SJSA1 (cell line): Measurements from ENCODE around the gene PRMT6. TPM values are rescaled to one million over a fixed set of nuclear protein-coding genes. Genes with fewer than 3 reads are reported as not detected.
"Not testable (repeated sequence)": the region's sequence is repeated elsewhere in the genome, so short reads cannot be mapped to it uniquely, and the experiment has no call there.

Experiments used
- DNase-seq, 2 experiments: peaks; one replicate each; pipeline ENCODE4 v3.0.0-alpha.2; 2015 to 2020; ENCODE audit warnings: low spot score in 2 of 2, low read depth in 1 of 2
- H3K27ac ChIP-seq: fragments of 250-450 bp; sonication (Bioruptor Pico); 2 replicates; pipeline ENCODE4 v1.5.1; 2020; ENCODE audit warnings: mild to moderate bottlenecking, moderate library complexity
- H3K27me3 ChIP-seq: fragments of 250-450 bp; sonication (Bioruptor Pico); replicated peaks from 2 replicates; pipeline ENCODE4 v1.5.1; 2020; ENCODE audit warnings: mild to moderate bottlenecking, moderate library complexity
- H3K36me3 ChIP-seq: fragments of 250-450 bp; sonication (Bioruptor Pico); 2 replicates; pipeline ENCODE4 v1.5.1; 2020; ENCODE audit warnings: mild to moderate bottlenecking
- H3K4me1 ChIP-seq: fragments of 250-450 bp; sonication (Bioruptor Pico); replicated peaks from 2 replicates; pipeline ENCODE4 v1.6.1; 2021; ENCODE audit warnings: mild to moderate bottlenecking
- H3K4me3 ChIP-seq: fragments of 250-450 bp; sonication (Bioruptor Pico); 2 replicates; pipeline ENCODE4 v1.5.1; 2020; ENCODE audit warnings: mild to moderate bottlenecking
- H3K9me3 ChIP-seq: fragments of 250-450 bp; sonication (Bioruptor Pico); replicated peaks from 2 replicates; pipeline ENCODE4 v1.5.1; 2020; ENCODE audit warnings: mild to moderate bottlenecking
- total RNA-seq: library from RNA; depleted of rRNA; stranded (reverse); fragments of >200 nt; shearing (Covaris generic); gene quantifications from 2 replicates; pipeline ENCODE4 v1.2.3, GENCODE V29; 2014; rRNA removed

Gene PRMT6
- 19.6 and 25.8 TPM in 2 replicates for total RNA-seq

- DNase-seq, result peak; percentile 70 to 78
- no peak within 1 kb of the TSS for H3K27ac ChIP-seq
- H3K4me3 ChIP-seq, result peak within 1 kb of the TSS; percentile 67
Measured at GRCh38 chr1:107056426-107057196, at the start of gene PRMT6. TSS of gene PRMT6 (plus strand) at chr1:107056674. CDS start at chr1:107056716, 42 bp downstream.

GRCh38 chr1:107009281-107009680 is 47.2 kb upstream of the PRMT6 start:
- no peaks in the 10 kb centered on the region for H3K36me3 ChIP-seq
- no peak overlapping the region for H3K4me3 ChIP-seq
- H3K27me3 ChIP-seq, result no peaks in the 10 kb centered on the region
- 0 out of 2 replicates have a peak, but pooled peaks cover 3% of the 10 kb centered on the region for H3K9me3 ChIP-seq
- H3K4me1 ChIP-seq, result no peaks in the 10 kb centered on the region
- DNase-seq, result no peak
- H3K27ac ChIP-seq, result no peak overlapping the region

More at GRCh38 chr1:107056426-107057196, at the start of gene PRMT6:
- H3K36me3 ChIP-seq, result peaks cover 17% of the 10 kb centered on the region
- no peaks in the 10 kb centered on the region for H3K27me3 ChIP-seq
- H3K9me3 ChIP-seq, result no peaks in the 10 kb centered on the region
- H3K4me1 ChIP-seq, result peaks cover 11% of the 10 kb centered on the region

DNA sequence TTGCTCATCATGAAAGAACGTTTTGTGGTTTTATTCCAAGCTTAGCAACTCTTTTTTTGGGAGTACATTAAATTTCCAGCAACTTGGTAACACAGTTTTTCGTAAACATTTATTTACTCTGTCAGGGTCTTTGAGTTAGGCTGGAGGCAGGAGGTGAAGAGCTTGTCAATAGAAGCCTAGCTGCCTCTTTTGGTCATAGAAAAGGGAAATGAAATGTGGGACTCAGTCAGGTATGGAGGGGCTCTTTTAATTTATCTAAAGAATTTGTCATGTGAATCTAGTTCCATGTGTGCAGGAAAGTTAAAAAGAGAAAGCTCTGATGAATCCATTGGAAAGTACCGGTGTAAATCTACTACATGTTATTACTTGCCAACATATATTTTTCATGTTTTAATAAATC is 45.9 kb upstream of the PRMT6 start:
- 0 out of 2 replicates have a peak, but pooled peaks cover 3% of the 10 kb centered on the region for H3K9me3 ChIP-seq
- H3K36me3 ChIP-seq, result no peaks in the 10 kb centered on the region
- H3K27me3 ChIP-seq, result no peaks in the 10 kb centered on the region
- H3K27ac ChIP-seq, result no peak overlapping the region
- DNase-seq, result no peak
- H3K4me1 ChIP-seq, result no peaks in the 10 kb centered on the region
- no peak overlapping the region for H3K4me3 ChIP-seq

- Histone ChIP-seq H3K27me3 (no peaks in the 10 kb centered on the region), H3K4me1 (no peaks in the 10 kb centered on the region), H3K27ac (no peak overlapping the region), H3K9me3 (no peaks in the 10 kb centered on the region), H3K36me3 (no peaks in the 10 kb centered on the region), H3K4me3 (no peak overlapping the region)
- DNase-seq, result no peak
Measured at GRCh38 chr1:107016376-107016978, 40.0 kb upstream of the PRMT6 start.

DNA sequence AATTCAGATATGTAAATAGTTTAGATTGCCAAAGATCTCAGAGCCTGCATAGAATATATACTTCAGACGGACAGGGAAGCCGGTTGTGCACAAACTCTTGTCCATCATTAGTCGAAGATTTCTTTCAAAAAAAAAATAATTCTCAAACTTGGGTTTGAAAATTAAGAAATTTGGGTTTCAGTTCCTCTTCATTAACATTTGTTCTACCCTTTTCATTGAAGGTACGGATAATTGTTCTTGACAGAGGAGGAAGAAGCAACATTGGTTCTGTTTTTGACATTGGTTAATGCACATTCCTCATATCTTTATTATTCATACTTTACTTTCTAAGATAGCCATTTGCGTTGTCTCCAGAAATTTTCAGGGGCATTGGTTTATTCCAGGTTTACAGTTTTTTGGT is 38.0 kb upstream of the PRMT6 start:
- Histone ChIP-seq H3K4me1 (no peaks in the 10 kb centered on the region), H3K36me3 (no peaks in the 10 kb centered on the region), H3K27me3 (no peaks in the 10 kb centered on the region), H3K27ac (no peak overlapping the region), H3K4me3 (no peak overlapping the region), H3K9me3 (no peaks in the 10 kb centered on the region)
- DNase-seq, result no peak

DNA sequence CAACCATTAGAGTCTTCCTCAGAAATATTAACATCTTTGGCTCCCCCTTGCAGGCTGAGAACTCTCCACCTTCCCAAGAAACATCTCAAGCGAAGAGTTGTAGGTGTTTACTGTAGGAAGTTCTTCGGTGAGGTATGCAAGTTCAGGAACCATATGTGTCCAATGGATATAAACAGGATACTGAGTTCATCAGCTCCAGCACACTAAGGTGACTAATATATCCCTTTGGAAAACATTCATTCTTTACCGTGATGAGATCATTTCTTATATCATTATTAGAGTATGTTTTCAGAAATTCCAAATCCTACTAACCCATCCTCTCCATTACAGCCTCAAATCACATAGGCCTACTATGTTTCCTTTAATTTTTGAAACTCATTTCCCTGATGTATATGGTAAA is 37.3 kb upstream of the PRMT6 start:
- H3K4me1 ChIP-seq, result no peaks in the 10 kb centered on the region
- H3K27ac ChIP-seq, result no peak overlapping the region
- no peaks in the 10 kb centered on the region for H3K9me3 ChIP-seq
- no peak for DNase-seq
- H3K4me3 ChIP-seq, result no peak overlapping the region
- H3K27me3 ChIP-seq, result no peaks in the 10 kb centered on the region
- H3K36me3 ChIP-seq, result no peaks in the 10 kb centered on the region

GRCh38 chr1:107038874-107039273 is 17.6 kb upstream of the PRMT6 start:
- DNase-seq, H3K4me3 ChIP-seq, H3K27ac ChIP-seq, H3K4me1 ChIP-seq, H3K36me3 ChIP-seq, H3K9me3 ChIP-seq, H3K27me3 ChIP-seq: not testable (repeated sequence)

- not testable (repeated sequence) for H3K27ac ChIP-seq, H3K4me1 ChIP-seq, H3K36me3 ChIP-seq, H3K9me3 ChIP-seq, H3K27me3 ChIP-seq, DNase-seq, H3K4me3 ChIP-seq
Measured at GRCh38 chr1:107044310-107045220, 11.9 kb upstream of the PRMT6 start.

- H3K36me3 ChIP-seq, result no peaks in the 10 kb centered on the region
- no peaks in the 10 kb centered on the region for H3K4me1 ChIP-seq
- no peak for DNase-seq
Measured at GRCh38 chr1:107047602-107048001, 8.9 kb upstream of the PRMT6 start.

GRCh38 chr1:107048241-107048640 is 8.2 kb upstream of the PRMT6 start:
- Histone ChIP-seq H3K4me3 (no peak overlapping the region), H3K27ac (no peak overlapping the region), H3K27me3 (no peaks in the 10 kb centered on the region), H3K4me1 (no peaks in the 10 kb centered on the region), H3K9me3 (no peaks in the 10 kb centered on the region), H3K36me3 (no peaks in the 10 kb centered on the region)
- no peak for DNase-seq

More at GRCh38 chr1:107047602-107048001, 8.9 kb upstream of the PRMT6 start:
- Histone ChIP-seq H3K27ac (no peak overlapping the region), H3K9me3 (no peaks in the 10 kb centered on the region), H3K27me3 (no peaks in the 10 kb centered on the region), H3K4me3 (no peak overlapping the region)

DNA sequence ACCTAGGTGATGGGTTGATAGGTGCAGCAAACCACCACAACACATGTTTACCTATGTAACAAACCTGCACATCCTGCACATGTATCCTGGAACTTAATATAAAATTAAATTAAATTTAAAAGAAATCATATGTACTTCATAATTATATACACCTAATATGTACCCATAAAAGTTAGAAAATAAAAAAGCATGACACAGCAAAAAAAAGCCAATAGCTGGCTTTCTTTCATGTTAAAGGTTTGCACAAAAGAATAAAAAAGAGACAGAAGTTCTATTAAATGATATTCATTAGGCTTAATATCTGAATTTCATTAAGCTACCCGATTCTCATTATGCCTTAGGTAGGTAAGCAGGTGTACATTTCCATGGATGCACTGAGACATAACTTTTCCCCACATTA is 5.2 kb upstream of the PRMT6 start:
- DNase-seq, result no peak
- Histone ChIP-seq H3K9me3 (no peaks in the 10 kb centered on the region), H3K4me3 (no peak overlapping the region), H3K27me3 (no peaks in the 10 kb centered on the region), H3K36me3 (no peaks in the 10 kb centered on the region), H3K27ac (no peak overlapping the region), H3K4me1 (peaks cover 4% of the 10 kb centered on the region)

DNA sequence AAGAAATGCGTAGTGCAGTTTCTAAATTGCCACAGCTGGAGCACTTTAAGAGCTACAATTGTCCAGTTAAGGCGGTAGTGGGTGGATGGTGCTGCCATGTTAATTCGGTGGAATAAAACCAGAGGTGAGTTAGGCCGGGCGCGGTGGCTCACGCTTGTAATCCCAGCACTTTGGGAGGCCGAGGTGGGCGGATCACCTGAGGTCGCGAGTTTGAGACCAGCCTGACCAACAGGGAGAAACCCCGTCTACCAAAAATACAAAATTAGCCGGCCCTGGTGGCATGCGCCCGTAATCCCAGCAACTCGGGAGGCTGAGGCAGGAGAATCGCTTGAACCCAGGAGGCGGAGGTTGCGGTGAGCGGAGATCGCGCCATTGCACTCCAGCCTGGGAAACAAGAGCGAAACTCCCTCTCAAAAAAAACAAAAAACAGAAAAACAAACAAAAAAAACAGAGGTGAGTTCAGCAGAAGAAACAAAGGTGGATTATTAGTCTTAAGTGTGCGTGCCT is 502 bp upstream of the PRMT6 start:
- not testable (repeated sequence) for H3K27me3 ChIP-seq, H3K27ac ChIP-seq, H3K9me3 ChIP-seq, DNase-seq
- peaks cover 17% of the 10 kb centered on the region for H3K36me3 ChIP-seq
- H3K4me1 ChIP-seq, result peaks cover 11% of the 10 kb centered on the region
- peak overlapping the region; percentile 67 for H3K4me3 ChIP-seq

DNA sequence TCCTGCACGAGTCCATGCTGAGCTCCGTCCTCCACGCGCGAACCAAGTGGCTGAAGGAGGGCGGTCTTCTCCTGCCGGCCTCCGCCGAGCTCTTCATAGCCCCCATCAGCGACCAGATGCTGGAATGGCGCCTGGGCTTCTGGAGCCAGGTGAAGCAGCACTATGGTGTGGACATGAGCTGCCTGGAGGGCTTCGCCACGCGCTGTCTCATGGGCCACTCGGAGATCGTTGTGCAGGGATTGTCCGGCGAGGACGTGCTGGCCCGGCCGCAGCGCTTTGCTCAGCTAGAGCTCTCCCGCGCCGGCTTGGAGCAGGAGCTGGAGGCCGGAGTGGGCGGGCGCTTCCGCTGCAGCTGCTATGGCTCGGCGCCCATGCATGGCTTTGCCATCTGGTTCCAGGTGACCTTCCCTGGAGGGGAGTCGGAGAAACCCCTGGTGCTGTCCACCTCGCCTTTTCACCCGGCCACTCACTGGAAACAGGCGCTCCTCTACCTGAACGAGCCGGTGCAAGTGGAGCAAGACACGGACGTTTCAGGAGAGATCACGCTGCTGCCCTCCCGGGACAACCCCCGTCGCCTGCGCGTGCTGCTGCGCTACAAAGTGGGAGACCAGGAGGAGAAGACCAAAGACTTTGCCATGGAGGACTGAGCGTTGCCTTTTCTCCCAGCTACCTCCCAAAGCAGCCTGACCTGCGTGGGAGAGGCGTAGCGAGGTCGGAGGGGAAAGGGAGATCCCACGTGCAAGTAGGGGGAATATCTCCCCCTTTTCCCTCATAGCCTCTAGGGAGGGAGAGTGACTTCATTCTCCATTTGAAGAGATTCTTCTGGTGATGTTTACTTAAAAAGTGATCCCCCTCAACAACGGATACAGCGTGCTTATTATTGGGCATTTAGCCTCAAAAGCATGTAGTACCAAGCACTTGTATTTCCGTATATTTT is 991 bp downstream of the PRMT6 start:
- Histone ChIP-seq H3K4me3 (peak overlapping the region; percentile 67), H3K36me3 (peaks cover 17% of the 10 kb centered on the region), H3K27me3 (no peaks in the 10 kb centered on the region), H3K9me3 (no peaks in the 10 kb centered on the region), H3K27ac (no peak overlapping the region), H3K4me1 (peaks cover 11% of the 10 kb centered on the region)
- peak in 1 of 2 experiments; percentile 49 for DNase-seq
